Choroid plexus epithelial cell (primary cell): ENCODE measurements around the gene LCOR.
"Not testable (repeated sequence)": the region's sequence is repeated elsewhere in the genome, so short reads cannot be mapped to it uniquely, and the experiment has no call there.

Source experiments
- DNase-seq: peaks from one replicate; pipeline ENCODE4 v3.0.0-alpha.2; 2010; ENCODE audit warnings: low read depth
- H3K4me3 ChIP-seq: 2 replicates; pipeline ENCODE4 v1.5.1; 2011; ENCODE audit warnings: low read depth, mild to moderate bottlenecking, control low read depth, low read length, moderate library complexity
- CTCF ChIP-seq: conservative IDR thresholded peaks from 2 replicates; pipeline ENCODE4 v1.5.1; 2011; ENCODE audit warnings: low read depth, mild to moderate bottlenecking, control low read depth, inconsistent platforms, low read length, moderate library complexity

LCOR gene

GRCh38 chr10:96803288-96803664, 28.8 kb upstream of the LCOR start:
- no peak for DNase-seq
- no peak overlapping the region for H3K4me3 ChIP-seq
- no peak for TF ChIP-seq CTCF

- DNase-seq, result peak; percentile 82
- TF ChIP-seq CTCF, result no peak
- H3K4me3 ChIP-seq, result no peak overlapping the region
Observed at GRCh38 chr10:96814264-96814663, 17.8 kb upstream of the LCOR start.

- H3K4me3 ChIP-seq, result not testable (repeated sequence)
Observed at GRCh38 chr10:96818971-96819370, 13.1 kb upstream of the LCOR start.

GRCh38 chr10:96820765-96821164, 11.3 kb upstream of the LCOR start:
- no peak for TF ChIP-seq CTCF
- no peak overlapping the region for H3K4me3 ChIP-seq
- no peak for DNase-seq

More at GRCh38 chr10:96818971-96819370, 13.1 kb upstream of the LCOR start:
- DNase-seq, result not testable (repeated sequence)

- no peak overlapping the region for H3K4me3 ChIP-seq
- TF ChIP-seq CTCF, result no peak
- no peak for DNase-seq
Observed at GRCh38 chr10:96826438-96826837, 5.7 kb upstream of the LCOR start.

- TF ChIP-seq CTCF, result no peak
- no peak overlapping the region for H3K4me3 ChIP-seq
Observed at GRCh38 chr10:96828609-96829008, 3.5 kb upstream of the LCOR start.

GRCh38 chr10:96829029-96829773, 2.9 kb upstream of the LCOR start:
- no peak for TF ChIP-seq CTCF
- H3K4me3 ChIP-seq, result no peak overlapping the region
- no peak for DNase-seq

More at GRCh38 chr10:96828609-96829008, 3.5 kb upstream of the LCOR start:
- DNase-seq, result no peak
